ENCODE results near the gene ZNF320.

- TF ChIP-seq GATA2 (IDR thresholded peaks at IDR 0.05; ENCODE audit: low read depth, low read length) (no peak), GATA3 (IDR thresholded peaks at IDR 0.05; ENCODE audit: low read depth, low read length) (no peak)
These were observed 26.6 kb upstream of the ZNF320 start for GRCh38 chr19:52923778-52924593.

Data from SH-SY5Y (cell line).